ENCODE results near the gene TIMM17A. TPM values are rescaled to one million over a fixed set of nuclear protein-coding genes. Genes with fewer than 3 reads are reported as not detected.

Gene TIMM17A
- total and polyA plus RNA-seq, 7 donors, result 45.4 to 176 (median 82.6) TPM

- H3K9me3 ChIP-seq, result no peaks in the 10 kb centered on the region
- no peaks in the 10 kb centered on the region for H3K27me3 ChIP-seq (ENCODE audit: insufficient read depth in 3 of 3, low read length in 2 of 3)
- no peaks in the 10 kb centered on the region for H3K36me3 ChIP-seq (ENCODE audit: insufficient read depth in 1 of 2, low read depth in 1 of 2)
- H3K4me1 ChIP-seq, result peaks cover 27% of the 10 kb centered on the region
- TF ChIP-seq CTCF (IDR thresholded peaks at IDR 0.05), result no peak
- H3K27ac ChIP-seq, result peak overlapping the region; percentile 86
- intact Hi-C loops (cut with DNase I), result no loop called here
- 14 to 24% (median 19%) methylated on average over 18 of the region's 18 CpGs for WGBS, 3 donors
- peak; percentile 35 to 62 (median 59) for ATAC-seq
- peak overlapping the region; percentile 84 for H3K4me3 ChIP-seq
- peak in 1 of 2 donors; percentile 68 for DNase-seq
Measured at GRCh38 chr1:201941420-201942128, 13.7 kb upstream of the TIMM17A start.

GRCh38 chr1:201942129-201942495 is 13.2 kb upstream of the TIMM17A start:
- Histone ChIP-seq H3K4me1 (peaks cover 27% of the 10 kb centered on the region), H3K9me3 (no peaks in the 10 kb centered on the region), H3K4me3 (peak overlapping the region; percentile 84), H3K36me3 (ENCODE audit: insufficient read depth in 1 of 2, low read depth in 1 of 2) (no peaks in the 10 kb centered on the region), H3K27ac (peak overlapping the region; percentile 86), H3K27me3 (ENCODE audit: insufficient read depth in 3 of 3, low read length in 2 of 3) (no peaks in the 10 kb centered on the region)
- intact Hi-C loops (cut with DNase I), result no loop called here
- WGBS, 3 donors, result 33 to 79% (median 68%) methylated on average over 1 of the region's 1 CpG
- ATAC-seq (no peak), DNase-seq (no peak)
- TF ChIP-seq CTCF (IDR thresholded peaks at IDR 0.05), result no peak

GRCh38 chr1:201944002-201944401 is 11.3 kb upstream of the TIMM17A start:
- intact Hi-C loops (cut with DNase I), result no loop called here
- peak overlapping the region; percentile 86 for H3K27ac ChIP-seq

GRCh38 chr1:201944639-201945038 is 10.7 kb upstream of the TIMM17A start:
- ATAC-seq, result peak in 2 of 4 donors; percentile 55 to 61
- intact Hi-C loops (cut with DNase I), result no loop called here
- Histone ChIP-seq H3K27me3 (ENCODE audit: insufficient read depth in 3 of 3, low read length in 2 of 3) (no peaks in the 10 kb centered on the region), H3K9me3 (no peaks in the 10 kb centered on the region), H3K36me3 (ENCODE audit: insufficient read depth in 1 of 2, low read depth in 1 of 2) (no peaks in the 10 kb centered on the region), H3K4me1 (peaks cover 21% of the 10 kb centered on the region), H3K4me3 (peak overlapping the region; percentile 84), H3K27ac (peak overlapping the region; percentile 86)
- 24 to 51% (median 27%) methylated on average over 3 of the region's 3 CpGs for WGBS, 3 donors
- no peak for TF ChIP-seq CTCF (IDR thresholded peaks at IDR 0.05)
- DNase-seq, result no peak

More at GRCh38 chr1:201944002-201944401, 11.3 kb upstream of the TIMM17A start:
- Histone ChIP-seq H3K36me3 (ENCODE audit: insufficient read depth in 1 of 2, low read depth in 1 of 2) (no peaks in the 10 kb centered on the region), H3K27me3 (ENCODE audit: insufficient read depth in 3 of 3, low read length in 2 of 3) (no peaks in the 10 kb centered on the region), H3K4me3 (peak overlapping the region; percentile 84), H3K4me1 (peaks cover 25% of the 10 kb centered on the region), H3K9me3 (no peaks in the 10 kb centered on the region)
- DNase-seq (no peak), ATAC-seq (no peak)
- 33 to 57% (median 37%) methylated on average over 6 of the region's 6 CpGs for WGBS, 3 donors
- no peak for TF ChIP-seq CTCF (IDR thresholded peaks at IDR 0.05)

GRCh38 chr1:201945157-201945556 is 10.1 kb upstream of the TIMM17A start:
- no peak for DNase-seq
- intact Hi-C loops (cut with DNase I), result no loop called here
- peak; percentile 39 for TF ChIP-seq CTCF (IDR thresholded peaks at IDR 0.05)

More at GRCh38 chr1:201945157-201945556, 10.1 kb upstream of the TIMM17A start:
- Histone ChIP-seq H3K9me3 (no peaks in the 10 kb centered on the region), H3K36me3 (ENCODE audit: insufficient read depth in 1 of 2, low read depth in 1 of 2) (no peaks in the 10 kb centered on the region), H3K4me1 (peaks cover 21% of the 10 kb centered on the region), H3K27ac (peak overlapping the region; percentile 86), H3K4me3 (peak overlapping the region; percentile 84), H3K27me3 (ENCODE audit: insufficient read depth in 3 of 3, low read length in 2 of 3) (no peaks in the 10 kb centered on the region)
- 18 to 29% (median 28%) methylated on average over 4 of the region's 4 CpGs for WGBS, 3 donors
- peak in 2 of 4 donors; percentile 23 to 47 for ATAC-seq

All from psoas muscle (tissue), 8 donors.